Natural killer cell (primary cell): ENCODE results near the gene ZNF532. TPM values are rescaled to one million over a fixed set of nuclear protein-coding genes. Genes with fewer than 3 reads are reported as not detected.

ENCODE experiments used
- ATAC-seq, 3 donors: fragments of 150-1000 bp in 2 of 3; fragments of 200-7000 bp in 1 of 3; cut with Tn5 transposase; 1 replicate in 1 of 3; 2 replicates in 2 of 3; pipeline ENCODE4 v1.10.0; 2021; ENCODE audit warnings: mild to moderate bottlenecking in 2 of 3, moderate library complexity in 2 of 3
- DNase-seq, 2 donors: peaks; one replicate each; pipeline versions ENCODE4 v3.0.0 to v3.0.0-alpha.2; 2013 to 2021; ENCODE audit warnings: mixed read lengths in 1 of 2
- H3K27ac ChIP-seq: one replicate; pipeline ENCODE4 v1.5.1; 2013; ENCODE audit warnings: mild to moderate bottlenecking, low read length
- H3K27me3 ChIP-seq: one replicate; pipeline ENCODE4 v1.6.1; 2013; ENCODE audit warnings: low read length; ENCODE audit not compliant: control insufficient read depth, insufficient read depth
- H3K36me3 ChIP-seq: one replicate; pipeline ENCODE4 v1.6.1; 2013; ENCODE audit warnings: low read length; ENCODE audit not compliant: control insufficient read depth, insufficient read depth
- H3K4me1 ChIP-seq: one replicate; pipeline ENCODE4 v1.6.1; 2013; ENCODE audit warnings: low read length; ENCODE audit not compliant: control insufficient read depth, insufficient read depth
- H3K4me3 ChIP-seq: one replicate; pipeline ENCODE4 v1.5.1; 2013; ENCODE audit warnings: low read length
- H3K9me3 ChIP-seq: one replicate; pipeline ENCODE4 v1.6.1; 2013; ENCODE audit warnings: low read length; ENCODE audit not compliant: control insufficient read depth, insufficient read depth
- H3K27ac Mint-ChIP-seq, 2 donors: one replicate each; pipeline ENCODE4 v1.8.0; 2022; ENCODE audit warnings: mild to moderate bottlenecking in 2 of 2, mixed read lengths in 2 of 2, moderate library complexity in 1 of 2
- H3K27me3 Mint-ChIP-seq, 2 donors: one replicate each; pipeline ENCODE4 v1.8.0; 2022; ENCODE audit warnings: low read depth in 2 of 2, mixed read lengths in 2 of 2
- H3K36me3 Mint-ChIP-seq: one replicate; pipeline ENCODE4 v1.8.0; 2022; ENCODE audit warnings: mixed read lengths
- H3K4me1 Mint-ChIP-seq, 2 donors: one replicate each; pipeline ENCODE4 v1.8.0; 2022; ENCODE audit warnings: mixed read lengths in 2 of 2
- H3K4me3 Mint-ChIP-seq: one replicate; pipeline ENCODE4 v1.8.0; 2022; ENCODE audit warnings: mild to moderate bottlenecking, moderate library complexity, mixed read lengths
- H3K9me3 Mint-ChIP-seq, 2 donors: one replicate each; pipeline ENCODE4 v1.8.0; 2022; ENCODE audit warnings: mixed read lengths in 2 of 2
- CTCF ChIP-seq: fragments of 200-600 bp; IDR thresholded peaks from one replicate; pipeline ENCODE4 v1.8.0; 2022; ENCODE audit warnings: antibody characterized with exemption
- WGBS: methylation state at CpG from one replicate; pipeline ENCODE4 v1.1.7; 2013; ENCODE audit warnings: missing lambda C conversion rate; ENCODE audit not compliant: insufficient coverage; 5-methylcytosine and 5-hydroxymethylcytosine counted together
- intact Hi-C: fragments of 100-400 bp; cut with micrococcal nuclease; formaldehyde crosslinking; loops from one replicate; pipeline ENCODE4 v1.14.2; 2022
- total RNA-seq, 4 donors: library from RNA; stranded (reverse); fragments of 120-200 nt in 1 of 4; gene quantifications; one replicate each; pipeline versions ENCODE4 v1.2.3 to v1.2.4, GENCODE V29; 2013 to 2022

Gene ZNF532
- total RNA-seq, 3 donors from 2014 or later (not counting 1 experiment from before 2014, with no cell fraction given), result 4.8 to 28.5 (median 6.1) TPM

GRCh38 chr18:58831606-58832005 is 33.1 kb upstream of the ZNF532 start:
- Mint-ChIP-seq H3K27me3 (peaks cover 0 to 7% of the 10 kb centered on the region in 2 donors), H3K27ac (no peak overlapping the region), H3K9me3 (no peaks in the 10 kb centered on the region), H3K36me3 (no peaks in the 10 kb centered on the region), H3K4me1 (no peaks in the 10 kb centered on the region), H3K4me3 (no peak overlapping the region)
- H3K9me3 ChIP-seq, result no peaks in the 10 kb centered on the region
- no peak overlapping the region for H3K4me3 ChIP-seq
- 77% methylated on average over 1 of the region's 1 CpG for WGBS
- intact Hi-C loops, result no loop called here
- ATAC-seq, result no peak
- H3K27me3 ChIP-seq, result no peaks in the 10 kb centered on the region
- H3K27ac ChIP-seq, result no peak overlapping the region
- no peaks in the 10 kb centered on the region for H3K36me3 ChIP-seq
- DNase-seq, result no peak
- TF ChIP-seq CTCF, result no peak
- H3K4me1 ChIP-seq, result no peaks in the 10 kb centered on the region

- Mint-ChIP-seq H3K9me3 (no peaks in the 10 kb centered on the region), H3K27ac (no peak overlapping the region), H3K4me3 (no peak overlapping the region), H3K27me3 (peaks cover 4 to 10% of the 10 kb centered on the region in 2 donors), H3K36me3 (no peaks in the 10 kb centered on the region), H3K4me1 (no peaks in the 10 kb centered on the region)
- H3K4me3 ChIP-seq, result no peak overlapping the region
- ATAC-seq (peak in 1 of 3 donors; percentile 17), DNase-seq (no peak)
- TF ChIP-seq CTCF, result no peak
- H3K27me3 ChIP-seq, result no peaks in the 10 kb centered on the region
- no peaks in the 10 kb centered on the region for H3K36me3 ChIP-seq
- no peak overlapping the region for H3K27ac ChIP-seq
- WGBS, result 94% methylated on average over 5 of the region's 5 CpGs
- intact Hi-C loops, result no loop called here
- no peaks in the 10 kb centered on the region for H3K9me3 ChIP-seq
- H3K4me1 ChIP-seq, result no peaks in the 10 kb centered on the region
Measured at GRCh38 chr18:58838165-58838860, 26.4 kb upstream of the ZNF532 start.

- intact Hi-C loops, result no loop called here
- Mint-ChIP-seq H3K9me3 (no peaks in the 10 kb centered on the region), H3K27me3 (peaks cover 4 to 15% of the 10 kb centered on the region in 2 donors), H3K4me3 (no peak overlapping the region), H3K4me1 (no peaks in the 10 kb centered on the region), H3K36me3 (no peaks in the 10 kb centered on the region), H3K27ac (no peak overlapping the region)
- Histone ChIP-seq H3K9me3 (no peaks in the 10 kb centered on the region), H3K27ac (no peak overlapping the region), H3K4me3 (no peak overlapping the region), H3K36me3 (no peaks in the 10 kb centered on the region), H3K4me1 (no peaks in the 10 kb centered on the region), H3K27me3 (no peaks in the 10 kb centered on the region)
- 96% methylated on average over 6 of the region's 6 CpGs for WGBS
- ATAC-seq (no peak), DNase-seq (no peak)
- no peak for TF ChIP-seq CTCF
Measured at GRCh38 chr18:58838946-58839345, 25.7 kb upstream of the ZNF532 start.
